ENCODE measurements around the gene MYO1E.

DNA sequence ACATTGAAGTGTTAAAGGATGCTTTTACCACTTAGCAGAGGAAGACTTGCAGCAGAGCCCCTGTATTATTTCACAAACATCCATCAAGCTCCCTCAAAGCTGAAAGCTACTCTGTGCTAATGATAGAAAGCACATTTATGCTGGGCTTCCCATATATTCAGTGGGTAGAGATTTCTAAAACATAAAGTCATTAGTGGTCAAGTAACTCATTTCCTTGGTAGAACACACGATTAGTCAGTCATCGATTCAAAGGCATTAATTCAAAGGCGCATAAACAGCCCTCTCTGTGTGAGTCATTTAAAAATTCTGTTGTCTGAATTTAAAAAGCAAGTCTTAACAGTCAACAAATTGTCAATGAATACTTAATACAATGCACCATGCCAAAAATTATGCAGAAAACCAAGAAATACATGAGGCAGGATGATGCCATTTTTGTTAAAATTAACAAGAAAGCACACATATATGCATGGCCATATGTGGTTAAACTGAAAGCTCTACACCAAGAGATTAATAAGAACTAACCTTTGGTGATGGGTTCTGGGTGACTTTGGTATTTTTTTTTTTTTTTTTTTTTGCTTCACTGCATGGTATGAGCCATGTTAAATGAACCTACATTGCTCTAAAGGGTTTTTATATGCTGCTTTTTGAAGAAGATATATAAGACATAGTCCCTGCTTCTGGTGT, 104.4 kb downstream of the MYO1E start:
- TF ChIP-seq POLR2A (IDR thresholded peaks at IDR 0.05), result no peak
- TF ChIP-seq, protein P1, sequence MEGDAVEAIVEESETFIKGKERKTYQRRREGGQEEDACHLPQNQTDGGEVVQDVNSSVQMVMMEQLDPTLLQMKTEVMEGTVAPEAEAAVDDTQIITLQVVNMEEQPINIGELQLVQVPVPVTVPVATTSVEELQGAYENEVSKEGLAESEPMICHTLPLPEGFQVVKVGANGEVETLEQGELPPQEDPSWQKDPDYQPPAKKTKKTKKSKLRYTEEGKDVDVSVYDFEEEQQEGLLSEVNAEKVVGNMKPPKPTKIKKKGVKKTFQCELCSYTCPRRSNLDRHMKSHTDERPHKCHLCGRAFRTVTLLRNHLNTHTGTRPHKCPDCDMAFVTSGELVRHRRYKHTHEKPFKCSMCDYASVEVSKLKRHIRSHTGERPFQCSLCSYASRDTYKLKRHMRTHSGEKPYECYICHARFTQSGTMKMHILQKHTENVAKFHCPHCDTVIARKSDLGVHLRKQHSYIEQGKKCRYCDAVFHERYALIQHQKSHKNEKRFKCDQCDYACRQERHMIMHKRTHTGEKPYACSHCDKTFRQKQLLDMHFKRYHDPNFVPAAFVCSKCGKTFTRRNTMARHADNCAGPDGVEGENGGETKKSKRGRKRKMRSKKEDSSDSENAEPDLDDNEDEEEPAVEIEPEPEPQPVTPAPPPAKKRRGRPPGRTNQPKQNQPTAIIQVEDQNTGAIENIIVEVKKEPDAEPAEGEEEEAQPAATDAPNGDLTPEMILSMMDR (IDR thresholded peaks at IDR 0.05), result no peak
